ENCODE results near the gene TBC1D9.

GRCh38 chr4:140777894-140778293 is 21.7 kb upstream of the TBC1D9 start:
- TF ChIP-seq TARDBP (IDR thresholded peaks at IDR 0.05; ENCODE audit: borderline replicate concordance) (no peak), CTCF (IDR thresholded peaks at IDR 0.05 in 2 of 3, conservative IDR thresholded peaks at IDR 0.05 in 1 of 3; ENCODE audit: control insufficient read depth in 2 of 3, extremely low read depth in 1 of 3, insufficient read depth in 1 of 3, low read depth in 3 of 3, low read length in 3 of 3) (no peak), EZH2 (IDR thresholded peaks at IDR 0.05; ENCODE audit: borderline replicate concordance, control insufficient read depth, low read depth, low read length) (no peak), NR2C2 (IDR thresholded peaks at IDR 0.05; ENCODE audit: borderline replicate concordance, control insufficient read depth, insufficient read length, low read depth) (no peak), BCL3 (IDR thresholded peaks at IDR 0.05; ENCODE audit: borderline replicate concordance, insufficient read depth, low read depth, low read length, poor library complexity, severe bottlenecking) (no peak), MAX (IDR thresholded peaks at IDR 0.05; ENCODE audit: low read depth, low read length) (no peak), POLR2A (IDR thresholded peaks at IDR 0.05; ENCODE audit: low read depth, low read length) (no peak), ATF3 (IDR thresholded peaks at IDR 0.05; ENCODE audit: borderline replicate concordance, extremely low read depth, low read depth, low read length) (no peak), IRF5 (IDR thresholded peaks at IDR 0.05; ENCODE audit: borderline replicate concordance) (no peak), BHLHE40 (IDR thresholded peaks at IDR 0.05; ENCODE audit: borderline replicate concordance in 1 of 2, low read depth in 2 of 2, low read length in 1 of 2) (no peak), EGR1 (IDR thresholded peaks at IDR 0.05; ENCODE audit: borderline replicate concordance in 1 of 2, low read depth in 2 of 2, low read length in 2 of 2) (no peak)
